Urothelium cell line (cell line): ENCODE data around the gene TSSK2.
"Not testable (repeated sequence)": the region's sequence is repeated elsewhere in the genome, so short reads cannot be mapped to it uniquely, and the experiment has no call there.

ENCODE experiments used
- DNase-seq: peaks from one replicate; pipeline ENCODE4 v3.0.0; 2011; ENCODE audit warnings: low spot score, mixed read lengths
- FAIRE-seq: peaks from 2 replicates; lab custom pipeline; 2011; peaks lifted over from hg19 to GRCh38; lab: Jason Lieb, UNC

TSSK2 gene

DNA sequence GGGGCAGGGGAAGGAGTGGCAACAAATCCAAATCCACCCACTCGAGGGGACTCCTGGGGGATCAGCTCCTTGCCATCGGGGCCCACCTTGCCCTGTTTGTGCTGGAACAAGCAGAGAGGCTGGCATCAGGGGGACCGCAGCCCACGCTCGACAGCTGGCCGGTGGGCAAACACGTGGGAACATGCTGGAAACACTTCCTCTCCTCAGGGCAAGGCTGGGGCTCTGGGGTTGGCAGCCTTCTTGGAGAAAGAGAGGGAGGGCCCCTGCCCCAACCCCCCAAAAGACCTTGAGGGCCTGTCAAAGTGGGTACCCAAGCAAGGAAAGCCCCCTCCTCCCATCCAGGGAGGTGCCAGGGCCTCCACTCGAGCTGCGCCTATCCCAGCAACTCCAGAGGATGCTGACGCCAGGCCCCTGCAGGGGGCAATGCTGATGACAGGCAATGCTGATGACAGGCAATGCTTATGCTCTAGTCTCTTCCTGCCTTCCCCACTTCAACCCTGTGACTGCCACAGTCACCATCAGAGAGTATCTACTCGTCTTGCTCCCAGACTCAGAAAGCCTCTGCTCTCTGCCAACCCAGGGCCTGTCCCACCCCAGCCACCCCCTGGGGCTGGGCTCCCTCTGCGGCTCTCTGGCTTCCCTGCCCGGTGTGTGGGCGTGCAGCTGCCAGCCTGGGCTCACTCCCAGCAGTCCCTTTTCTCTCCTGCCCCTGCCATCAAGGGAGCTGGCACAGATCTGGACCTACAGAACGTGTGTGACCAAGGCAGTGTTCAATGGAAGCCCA lies 7.3 kb downstream of the TSSK2 start:
- no peak for FAIRE-seq
- no peak for DNase-seq

DNA sequence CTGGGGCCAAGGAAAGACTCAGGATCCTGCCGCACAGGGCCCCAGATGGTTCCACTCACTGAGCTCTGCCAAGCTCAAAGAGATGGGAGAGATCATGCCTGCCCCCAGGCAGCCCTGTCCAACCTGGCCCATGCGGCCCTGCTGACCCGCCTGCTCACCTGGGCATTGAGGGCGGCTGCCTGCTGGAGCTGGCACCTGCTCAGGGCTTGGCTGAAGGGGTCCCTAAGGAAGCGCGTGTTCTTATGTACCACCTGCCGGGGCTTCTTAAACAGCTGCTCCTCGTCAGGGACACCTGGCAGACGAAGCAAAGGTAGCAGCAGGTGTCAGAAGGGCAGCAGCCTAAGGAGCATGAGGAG lies 7.9 kb downstream of the TSSK2 start:
- FAIRE-seq (no peak), DNase-seq (no peak)

DNA sequence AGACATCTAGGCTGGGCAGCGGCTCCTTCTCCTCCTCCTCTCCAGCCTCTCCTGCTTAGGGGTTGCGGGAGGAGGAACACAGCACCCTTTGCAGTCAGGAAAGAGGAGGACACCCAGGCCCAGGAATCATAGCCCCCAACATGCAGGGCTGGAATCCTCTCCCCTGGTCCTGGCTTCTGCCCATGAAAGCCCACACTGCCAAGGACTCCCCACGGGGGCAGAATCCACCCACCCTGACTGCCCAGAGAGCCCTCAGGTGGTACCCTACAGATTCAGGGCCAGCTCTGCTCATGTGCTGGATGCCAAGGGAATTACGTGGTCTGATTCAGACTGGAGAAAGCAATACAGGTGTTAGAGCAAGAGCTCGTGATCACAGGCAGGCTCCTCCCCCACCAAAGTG lies 8.9 kb downstream of the TSSK2 start:
- FAIRE-seq (no peak), DNase-seq (no peak)

DNA sequence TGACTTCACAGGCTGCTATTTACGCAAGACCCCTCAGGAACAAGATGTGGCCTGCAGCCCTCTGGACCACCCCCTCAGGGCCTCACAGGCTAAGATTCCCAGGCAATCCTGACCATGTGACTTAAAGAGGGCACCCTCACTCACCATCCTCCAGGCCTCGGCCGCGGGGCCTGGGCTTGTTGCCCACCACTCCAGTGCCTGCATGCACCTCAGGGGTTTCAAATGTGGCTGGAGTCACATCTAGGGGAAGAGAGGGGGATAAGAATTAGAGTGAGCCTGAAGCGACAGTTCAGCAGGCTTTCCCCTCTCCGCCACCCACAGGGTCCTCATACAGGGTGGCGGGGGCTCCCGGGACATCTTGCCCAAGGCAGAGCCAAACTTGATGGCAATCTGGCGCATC lies 11.3 kb downstream of the TSSK2 start:
- no peak for FAIRE-seq
- no peak for DNase-seq

DNA sequence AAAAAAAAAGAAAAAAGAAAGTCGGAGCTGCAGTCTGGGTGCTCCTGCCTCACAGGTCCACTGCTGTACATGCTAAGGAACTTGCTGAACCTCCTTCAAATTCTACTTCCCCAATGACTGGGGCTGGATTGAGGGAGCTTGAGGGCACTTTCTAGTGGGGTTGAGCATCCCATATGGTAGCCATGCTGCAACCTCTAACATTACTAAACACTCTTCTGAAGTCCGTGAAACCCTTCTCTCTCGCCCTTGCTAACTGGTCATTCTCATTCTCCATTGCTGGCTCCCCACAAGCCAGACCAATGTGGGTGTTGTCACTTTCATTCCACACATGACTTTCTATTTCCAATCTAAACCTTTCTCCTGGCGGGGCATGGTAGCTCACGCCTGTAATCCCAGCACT lies 12.1 kb downstream of the TSSK2 start:
- DNase-seq (no peak), FAIRE-seq (no peak)

DNA sequence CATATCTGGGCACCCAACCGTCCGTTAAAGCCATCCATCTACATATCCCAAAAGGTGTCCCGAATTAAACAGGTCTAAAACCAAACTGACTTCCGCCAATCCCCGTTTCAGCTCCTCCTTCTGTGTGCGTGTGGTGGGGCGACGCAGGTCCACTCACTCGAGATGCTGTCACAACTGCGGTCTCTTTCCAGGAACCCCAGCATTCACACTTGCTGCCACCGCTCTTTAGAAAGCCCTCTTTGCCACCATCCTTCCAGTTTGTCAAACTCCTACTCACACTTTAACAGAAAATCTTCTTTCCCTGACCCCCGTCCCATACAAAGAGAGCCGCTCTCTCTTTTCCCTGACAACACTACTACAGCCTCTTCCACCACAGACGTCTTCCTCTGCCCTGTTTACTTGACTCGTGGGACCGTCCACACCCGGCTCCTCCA lies 12.9 kb downstream of the TSSK2 start:
- FAIRE-seq (no peak), DNase-seq (no peak)

DNA sequence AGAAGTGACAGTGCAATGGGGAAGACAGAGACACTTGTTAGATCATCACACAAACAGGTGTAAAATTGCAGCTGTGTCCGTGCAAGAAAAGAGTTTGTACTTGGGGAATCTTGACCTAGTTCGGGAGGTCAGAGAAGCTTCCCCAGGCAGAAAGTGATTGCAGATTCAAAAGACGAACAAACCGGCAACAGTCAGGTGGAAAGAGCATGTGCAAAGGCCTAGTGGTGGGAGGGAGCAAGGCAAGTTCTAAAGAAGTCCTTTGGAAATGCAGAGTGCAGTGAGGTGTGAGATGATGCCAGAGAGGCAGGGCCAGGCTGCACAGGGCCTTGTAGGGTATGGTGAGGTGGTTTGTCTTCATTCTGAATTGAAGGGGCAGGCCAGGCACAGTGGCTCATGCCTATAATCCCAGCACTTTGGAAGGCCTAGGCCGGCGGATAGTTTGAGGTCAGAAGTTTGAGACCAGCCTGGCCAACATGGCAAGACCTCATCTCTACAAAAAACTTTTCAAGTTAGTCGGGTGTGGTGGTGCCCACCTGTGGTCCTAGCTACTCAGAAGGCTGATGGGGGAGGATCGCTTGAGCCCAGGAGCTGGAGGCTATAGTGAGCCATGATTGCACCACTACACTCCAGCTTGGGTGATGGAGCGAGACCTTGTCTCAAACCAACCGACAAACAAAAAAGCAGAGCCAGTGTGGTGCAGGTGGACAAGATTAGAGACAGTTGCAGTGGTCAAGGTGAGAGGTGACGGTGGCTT lies 15.3 kb downstream of the TSSK2 start:
- FAIRE-seq: no peak
- no peak for DNase-seq

DNA sequence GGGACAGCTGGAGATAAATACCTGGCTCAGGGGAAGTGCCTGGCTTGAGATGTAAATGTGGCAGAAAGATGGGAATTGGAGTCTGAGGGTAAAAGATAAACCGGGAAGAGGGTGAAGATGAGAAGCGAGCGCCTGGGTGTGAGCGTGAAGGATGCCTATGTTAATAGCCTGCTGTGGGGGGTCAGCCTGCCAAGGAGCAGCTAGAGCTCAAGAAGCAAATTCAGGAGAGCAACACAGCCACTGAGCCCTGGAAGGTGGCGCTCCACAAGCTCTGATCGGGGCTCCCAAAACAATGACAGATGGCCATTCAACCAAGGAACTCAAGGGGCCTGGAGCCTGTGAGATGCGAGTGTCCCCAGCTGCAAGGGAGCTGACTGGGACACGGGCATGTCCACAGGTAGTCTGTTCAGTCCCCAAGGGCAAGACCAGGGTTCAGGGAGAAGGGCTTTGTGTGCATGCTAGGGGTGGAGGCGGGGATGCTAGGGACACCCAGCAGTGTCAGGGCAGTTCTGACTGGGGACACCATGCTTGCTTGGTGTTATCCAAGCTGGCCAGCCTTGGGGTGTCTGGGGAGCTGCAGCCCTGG lies 16.2 kb downstream of the TSSK2 start:
- FAIRE-seq (no peak), DNase-seq (no peak)

DNA sequence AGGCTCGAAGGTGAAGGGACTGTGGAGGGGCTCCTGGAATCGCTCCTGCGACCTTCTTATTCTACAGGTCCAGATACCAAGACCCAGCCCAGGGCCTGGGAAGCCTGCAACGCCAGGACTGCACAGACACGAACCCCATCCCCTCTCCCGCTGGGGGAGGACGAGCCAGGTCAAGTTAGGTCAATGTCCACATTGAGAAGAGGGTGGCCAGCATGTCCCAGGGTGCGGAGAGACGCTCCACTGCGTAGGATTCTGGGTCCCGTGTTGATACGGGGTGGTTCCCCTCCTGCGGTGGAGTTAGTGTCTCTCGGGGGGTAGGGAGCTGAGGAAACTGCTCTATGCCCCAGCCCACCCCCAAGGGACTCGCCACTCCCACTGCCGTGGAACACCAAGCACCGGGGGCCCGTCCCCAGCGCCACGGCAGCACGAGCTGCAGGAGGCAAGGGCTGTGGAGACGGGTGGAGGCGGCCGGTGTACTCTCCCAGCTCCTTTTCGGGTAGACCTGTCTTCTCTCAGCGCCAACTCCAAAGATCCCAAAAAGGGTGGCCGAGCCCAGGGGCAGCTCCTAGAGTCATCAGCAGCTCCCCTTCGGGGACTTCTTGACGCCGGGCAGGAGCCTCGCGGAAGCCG lies 17.4 kb downstream of the TSSK2 start:
- FAIRE-seq (no peak), DNase-seq (no peak)

DNA sequence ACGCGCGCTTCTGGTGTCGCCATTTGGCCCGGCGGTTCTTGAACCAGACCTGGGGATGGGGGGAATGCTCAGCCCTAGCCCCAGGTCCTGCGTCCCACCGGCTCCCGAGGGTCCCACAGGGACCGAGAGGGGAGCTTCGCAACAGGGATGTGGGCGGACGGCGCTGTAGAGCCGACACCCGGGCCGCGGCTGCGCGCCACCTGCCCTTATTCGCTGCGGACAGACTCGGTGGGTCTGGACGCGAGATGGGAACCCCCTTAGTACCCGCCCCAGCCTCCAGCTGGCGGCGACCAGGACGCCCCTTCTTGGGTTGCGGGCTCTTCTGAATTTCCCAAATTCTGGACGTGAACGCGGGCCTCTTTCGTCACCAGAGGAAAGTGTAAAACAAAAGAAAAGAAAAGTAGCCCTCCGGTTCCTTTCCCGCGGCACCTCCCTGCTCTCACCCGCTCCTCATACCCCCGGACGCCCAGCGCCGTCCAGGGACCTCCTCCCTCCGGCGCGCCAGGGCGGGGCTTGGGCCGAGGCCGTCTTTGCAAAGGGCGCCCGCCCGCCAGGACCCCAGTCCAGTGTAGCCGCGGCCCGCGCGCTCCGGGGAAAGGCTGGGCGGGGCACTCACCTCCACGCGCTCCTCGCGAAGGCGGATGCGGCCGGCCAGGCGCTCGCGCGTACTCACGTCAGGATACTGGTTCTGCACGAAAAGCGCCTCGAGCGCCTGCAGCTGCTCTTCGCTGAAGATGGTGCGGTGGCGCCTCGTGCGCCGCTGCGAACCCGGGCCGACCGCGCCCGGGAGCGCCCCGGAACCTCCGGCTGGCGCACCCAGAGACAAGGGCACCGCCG lies 18.2 kb downstream of the TSSK2 start:
- no peak for DNase-seq

DNA sequence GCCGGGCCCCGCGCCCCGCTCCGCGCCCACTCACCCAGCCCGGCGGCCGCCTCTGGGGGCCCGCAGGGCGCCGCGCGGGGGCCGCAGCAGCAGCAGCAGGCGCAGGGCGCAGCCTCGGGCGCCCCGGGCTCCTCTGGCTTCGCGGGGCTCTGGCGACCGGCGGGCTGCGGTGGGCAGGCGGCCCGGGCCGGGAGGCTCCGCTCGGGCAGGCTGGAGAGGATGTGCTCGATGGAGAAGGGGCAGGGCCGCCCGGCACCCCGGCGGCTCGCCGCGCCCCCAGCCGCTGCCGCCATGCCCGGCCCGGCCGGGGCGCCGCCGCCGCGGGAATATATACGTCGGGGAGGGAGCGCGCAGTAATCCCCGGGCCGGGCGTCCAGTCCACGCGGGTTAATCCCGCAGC lies 18.9 kb downstream of the TSSK2 start, which contains the start of gene GSC2:
Gene GSC2 (minus strand): TSS at position 302 of the 400 bp plus-strand sequence. CDS start 9 bp downstream, at position 293.
- no peak for FAIRE-seq
- DNase-seq: no peak

More for the DNA sequence above, 18.2 kb downstream of the TSSK2 start:
- FAIRE-seq: no peak

DNA sequence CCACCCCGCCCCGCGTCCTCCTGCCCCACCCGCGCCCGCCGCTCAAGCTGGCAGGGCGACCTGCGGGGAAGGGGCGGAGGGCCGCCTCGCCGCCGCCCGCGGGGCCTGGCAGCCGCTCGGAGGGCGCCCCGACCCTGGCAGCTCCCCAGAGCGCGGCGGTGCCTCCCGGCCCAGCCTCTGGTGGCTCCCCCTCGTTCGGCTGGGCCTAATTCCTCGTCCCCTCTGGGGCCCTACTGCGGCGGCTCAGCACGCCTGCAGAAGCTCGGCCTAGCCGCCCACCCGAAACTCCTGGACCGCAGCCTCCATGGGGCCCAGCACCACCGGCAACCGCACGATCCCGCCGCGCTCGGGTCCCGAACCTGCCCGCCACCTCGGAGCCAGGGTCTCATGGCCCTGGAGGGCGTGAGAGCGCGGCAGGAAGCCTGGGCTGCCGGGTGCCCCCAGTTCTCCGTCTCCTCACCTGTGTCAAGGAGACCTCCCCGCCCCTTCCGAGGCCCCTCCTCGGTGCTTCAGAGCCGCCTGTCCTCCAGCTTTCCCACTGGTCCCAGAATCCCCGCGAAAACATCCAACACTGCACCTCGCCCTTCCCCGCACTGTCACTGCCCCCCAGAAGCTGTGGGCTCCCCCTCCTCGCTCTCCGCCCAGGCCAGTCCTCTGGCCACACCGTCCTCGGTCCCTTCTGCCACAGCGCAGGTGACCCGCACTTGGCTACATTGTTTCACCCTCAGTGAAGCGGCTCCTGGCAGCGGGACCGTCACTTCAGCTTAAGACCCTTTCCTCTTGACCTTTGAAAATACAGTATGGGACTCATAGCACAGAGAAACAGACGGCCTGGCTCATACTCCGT lies 19.6 kb downstream of the TSSK2 start:
- no peak for DNase-seq
- no peak for FAIRE-seq

DNA sequence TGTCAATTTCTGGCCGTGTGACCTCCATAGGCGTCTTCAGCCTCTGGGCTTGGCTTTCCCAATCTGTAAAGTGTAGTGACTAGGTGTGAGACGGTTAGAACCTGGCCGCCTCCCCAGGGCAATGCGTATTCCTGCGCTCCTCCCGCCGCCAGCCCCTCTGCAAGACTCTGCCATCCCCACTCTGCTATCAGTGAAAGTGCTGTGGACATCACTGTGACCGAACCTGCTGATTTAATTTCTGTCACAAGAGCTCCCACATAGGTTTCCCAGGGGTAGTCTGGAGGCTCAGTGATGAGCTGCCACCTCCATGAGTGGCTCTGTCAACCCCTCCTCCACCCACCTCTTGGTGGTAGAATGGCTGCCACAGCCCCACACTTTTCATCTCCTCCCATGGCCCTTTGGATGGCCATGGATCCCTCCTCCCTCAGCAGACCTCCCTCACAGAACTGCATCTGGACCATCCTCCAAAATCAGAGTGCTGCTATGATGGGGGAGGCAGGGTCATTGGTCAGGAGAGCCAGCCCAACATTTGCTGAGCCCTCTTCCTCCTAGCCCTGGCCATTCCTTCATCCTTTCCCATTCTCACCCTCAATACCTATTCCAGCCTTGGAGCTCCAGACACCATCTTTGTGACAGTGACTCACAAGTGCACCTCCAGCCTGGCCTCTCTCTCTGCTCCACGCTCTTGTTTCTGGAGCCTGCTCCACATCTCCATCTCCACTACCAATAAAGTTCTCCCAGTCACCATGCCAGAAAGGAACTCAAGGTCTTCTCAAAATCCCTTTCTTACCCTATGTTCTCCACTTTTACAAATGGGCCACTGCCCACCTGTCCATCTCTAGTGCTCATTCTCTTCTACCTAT lies 20.5 kb downstream of the TSSK2 start:
- FAIRE-seq (no peak), DNase-seq (no peak)

DNA sequence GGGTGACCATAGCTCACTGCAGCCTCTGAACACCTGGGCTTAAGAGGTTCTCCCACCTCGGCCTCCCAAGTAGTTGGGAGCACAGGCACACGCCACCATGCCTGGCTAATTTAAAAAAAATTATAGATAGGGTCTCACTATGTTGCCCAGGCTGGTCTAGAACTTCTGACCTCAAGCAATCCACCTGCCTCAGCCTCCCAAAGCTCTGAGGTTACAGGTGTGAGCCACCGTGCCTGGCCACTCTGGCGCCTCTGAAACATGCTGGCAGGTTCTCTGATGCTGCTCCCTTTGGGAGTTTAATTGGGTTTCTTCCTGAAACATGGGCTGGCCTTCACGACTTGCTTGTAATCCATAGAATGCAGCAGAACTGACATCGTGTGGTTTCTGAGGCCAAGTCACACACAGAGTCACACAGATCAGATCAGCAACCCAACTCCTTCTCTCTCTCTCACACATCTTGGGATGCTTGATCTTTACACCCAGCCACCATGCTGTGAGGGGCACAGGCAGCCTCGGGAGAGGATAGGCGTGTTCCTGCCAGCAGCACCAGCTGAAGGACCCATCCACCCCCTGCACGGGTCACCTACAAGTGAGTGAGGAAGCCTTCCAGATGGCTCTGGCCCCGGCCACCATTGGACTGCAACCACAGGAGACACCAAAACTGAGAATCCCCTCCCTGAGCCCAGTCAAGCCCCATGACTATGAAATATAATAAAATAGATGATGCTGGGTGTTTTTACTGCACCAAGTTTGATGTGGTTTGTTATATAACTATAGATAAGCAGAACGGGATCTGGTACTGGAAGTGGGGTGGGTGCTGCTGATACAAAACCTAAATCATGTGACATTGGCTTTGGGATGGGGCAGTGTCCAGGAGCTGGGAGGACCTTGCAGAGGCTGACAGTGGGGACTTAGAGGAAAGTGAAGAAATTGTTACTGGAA lies 22.1 kb downstream of the TSSK2 start:
- DNase-seq (no peak), FAIRE-seq (no peak)

DNA sequence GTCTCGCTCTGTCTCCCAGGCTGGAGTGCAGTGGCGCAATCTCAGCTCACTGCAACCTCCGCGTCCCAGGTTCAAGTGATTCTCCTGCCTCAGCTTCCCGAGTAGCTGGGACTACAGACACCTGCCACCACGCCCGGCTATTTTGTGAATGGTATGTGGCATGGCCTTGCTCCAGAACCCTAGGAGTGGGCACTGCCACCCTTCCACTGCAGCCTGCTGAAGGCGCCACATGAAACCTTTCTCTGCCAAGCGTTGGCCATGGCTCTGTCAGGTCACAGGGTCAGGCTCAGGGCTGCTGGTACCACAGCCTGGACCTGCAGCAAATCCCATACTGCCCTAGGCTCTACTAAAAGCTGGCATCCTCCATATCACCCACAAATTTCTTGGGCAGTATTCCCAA lies 25.0 kb downstream of the TSSK2 start:
- DNase-seq, FAIRE-seq: not testable (repeated sequence)

DNA sequence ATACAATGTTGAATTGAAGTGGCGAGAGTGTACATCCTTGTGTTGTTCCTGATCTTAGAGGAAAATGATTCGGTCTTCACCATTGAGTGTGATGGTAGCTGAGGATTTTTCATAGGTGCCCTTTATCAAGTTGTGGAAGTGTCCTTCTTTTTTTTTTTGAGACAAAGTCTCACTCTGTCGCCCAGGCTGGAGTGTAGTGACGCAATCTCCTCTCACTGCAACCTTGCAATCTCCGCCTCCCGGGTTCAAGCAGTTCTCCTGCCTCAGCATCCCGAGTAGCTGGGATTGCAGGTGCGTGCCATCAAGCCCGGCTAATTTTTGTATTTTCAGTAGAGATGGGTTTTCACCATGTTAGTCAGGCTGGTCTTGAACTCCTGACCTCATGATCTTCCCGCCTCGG lies 27.5 kb downstream of the TSSK2 start:
- DNase-seq, FAIRE-seq: not testable (repeated sequence)

DNA sequence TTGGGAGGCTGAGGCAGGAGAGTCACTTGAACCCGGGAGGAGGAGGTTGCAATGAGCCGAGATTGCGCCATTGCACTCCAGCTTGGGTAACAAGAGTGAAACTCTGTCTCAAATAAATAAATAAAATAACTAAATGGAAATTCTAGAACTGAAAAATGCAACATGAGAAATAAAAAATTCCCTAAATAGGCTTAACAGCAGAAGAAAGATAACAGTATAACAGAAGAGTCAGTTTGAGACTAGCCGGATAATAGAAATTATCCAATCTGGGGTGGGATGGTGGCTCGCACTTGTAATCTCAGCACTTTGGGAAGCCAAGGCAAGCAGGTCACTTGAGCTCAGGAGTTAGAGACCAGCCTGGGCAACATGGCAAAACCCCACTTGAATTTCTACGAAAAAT lies 33.3 kb downstream of the TSSK2 start:
- no peak for FAIRE-seq
- DNase-seq: no peak

DNA sequence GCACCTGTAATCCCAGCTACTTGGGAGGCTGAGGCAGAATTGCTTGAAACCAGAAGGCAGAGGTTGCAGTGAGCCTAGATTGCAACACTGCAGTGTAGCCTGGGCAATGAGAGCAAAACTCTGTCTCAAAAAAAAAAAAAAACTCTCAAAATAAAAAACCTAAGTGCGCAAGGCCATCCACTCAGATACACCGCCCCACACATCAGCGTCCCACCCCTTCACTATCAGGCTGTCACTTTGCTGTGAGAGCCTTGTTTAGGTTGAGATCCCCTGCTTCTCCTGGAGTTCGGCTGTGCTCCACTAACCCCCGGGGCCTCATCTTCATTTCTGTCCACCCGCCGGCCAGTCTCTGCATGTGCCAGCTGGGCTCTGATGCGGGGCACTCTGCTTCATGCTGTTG lies 35.3 kb downstream of the TSSK2 start:
- FAIRE-seq: no peak
- DNase-seq: no peak
